Psoas muscle (tissue), 8 donors: ENCODE results near the gene AHRR. TPM values are rescaled to one million over a fixed set of nuclear protein-coding genes. Genes with fewer than 3 reads are reported as not detected.

ENCODE experiments used
- ATAC-seq, 4 donors: fragments of 200-7000 bp; cut with Tn5 transposase; one replicate each; pipeline ENCODE4 v1.9.1; 2020; ENCODE audit warnings: moderate library complexity in 3 of 4, mild to moderate bottlenecking in 2 of 4
- DNase-seq, 2 donors: peaks; one replicate each; pipeline ENCODE4 v3.0.0-alpha.2; 2020
- H3K27ac ChIP-seq: fragments of 200-600 bp; one replicate; pipeline ENCODE4 v1.8.0; 2022
- H3K27me3 ChIP-seq, 3 donors: fragments of 200-600 bp in 1 of 3; one replicate each; pipeline versions ENCODE4 v1.6.1 to v1.8.0; 2013 to 2022; ENCODE audit warnings: low read length in 2 of 3, mild to moderate bottlenecking in 2 of 3, moderate library complexity in 1 of 3; ENCODE audit not compliant: insufficient read depth in 3 of 3
- H3K36me3 ChIP-seq, 2 donors: fragments of 200-600 bp in 1 of 2; one replicate each; pipeline versions ENCODE4 v1.6.1 to v1.8.0; 2013 to 2022; ENCODE audit warnings: low read depth in 1 of 2, mild to moderate bottlenecking in 1 of 2, moderate library complexity in 1 of 2; ENCODE audit not compliant: insufficient read depth in 1 of 2
- H3K4me1 ChIP-seq: fragments of 200-600 bp; one replicate; pipeline ENCODE4 v1.8.0; 2022
- H3K4me3 ChIP-seq: fragments of 200-600 bp; one replicate; pipeline ENCODE4 v1.8.0; 2022; ENCODE audit warnings: mild to moderate bottlenecking
- H3K9me3 ChIP-seq: fragments of 200-600 bp; one replicate; pipeline ENCODE4 v1.8.0; 2022
- WGBS, 3 donors: extraction: QIAGEN DNeasy Blood & Tissue Kit; methylation state at CpG; one replicate each; pipeline versions ENCODE4 v1.1.6 to v1.1.7; 2013; 5-methylcytosine and 5-hydroxymethylcytosine counted together
- intact Hi-C, 2 donors: fragments of 100-400 bp; cut with DNase I; formaldehyde crosslinking; loops; one replicate each; pipeline versions ENCODE4 v1.11.0 to v1.14.2; 2022
- polyA plus RNA-seq, 3 donors: library from polyadenylated mRNA; stranded (reverse); fragments of 200-250 nt; gene quantifications; one replicate each; pipeline ENCODE4 v1.2.3, GENCODE V29; 2013
- total RNA-seq, 4 donors: library from RNA; stranded (reverse); fragmentation: NEBNext Ultra II Directional in 2 of 4; extraction: Animal tissue kit (Norgen Biotek cat#: 25700) in 2 of 4; gene quantifications; one replicate each; pipeline versions ENCODE4 v1.2.1 to v1.2.4, GENCODE V29; 2021 to 2023
- TF ChIP-seq, protein P1 (sequence below): fragments of 200-600 bp; IDR thresholded peaks from one replicate; pipeline ENCODE4 v1.8.0; 2022; ENCODE audit warnings: antibody characterized with exemption
- donor health status: healthy with polysubstance abuse.
- donor health status: DM: no; HTN: no; CAD: no; lungs with moderate emphysema.
- donor health status: Bipolar disorder and iron deficiency.
- donor health status: healthy.
- donor health status: DM: yes; HTN: yes; CAD: no.
- donor health status: DM: no; HTN: no; CAD: no.
- donor health status: DM: no; HTN: no; CAD: no.
- donor health status: DM: yes; HTN: yes; CAD: no.

The AHRR gene
- total and polyA plus RNA-seq, 7 donors = 0.10 to 7.4 (median 0.45) TPM

- no peak for ATAC-seq
- H3K36me3 ChIP-seq = peaks cover 15 to 93% of the 10 kb centered on the region in 2 donors
- no peak overlapping the region for H3K4me3 ChIP-seq
- H3K27ac ChIP-seq = no peak overlapping the region
- TF ChIP-seq, protein P1, sequence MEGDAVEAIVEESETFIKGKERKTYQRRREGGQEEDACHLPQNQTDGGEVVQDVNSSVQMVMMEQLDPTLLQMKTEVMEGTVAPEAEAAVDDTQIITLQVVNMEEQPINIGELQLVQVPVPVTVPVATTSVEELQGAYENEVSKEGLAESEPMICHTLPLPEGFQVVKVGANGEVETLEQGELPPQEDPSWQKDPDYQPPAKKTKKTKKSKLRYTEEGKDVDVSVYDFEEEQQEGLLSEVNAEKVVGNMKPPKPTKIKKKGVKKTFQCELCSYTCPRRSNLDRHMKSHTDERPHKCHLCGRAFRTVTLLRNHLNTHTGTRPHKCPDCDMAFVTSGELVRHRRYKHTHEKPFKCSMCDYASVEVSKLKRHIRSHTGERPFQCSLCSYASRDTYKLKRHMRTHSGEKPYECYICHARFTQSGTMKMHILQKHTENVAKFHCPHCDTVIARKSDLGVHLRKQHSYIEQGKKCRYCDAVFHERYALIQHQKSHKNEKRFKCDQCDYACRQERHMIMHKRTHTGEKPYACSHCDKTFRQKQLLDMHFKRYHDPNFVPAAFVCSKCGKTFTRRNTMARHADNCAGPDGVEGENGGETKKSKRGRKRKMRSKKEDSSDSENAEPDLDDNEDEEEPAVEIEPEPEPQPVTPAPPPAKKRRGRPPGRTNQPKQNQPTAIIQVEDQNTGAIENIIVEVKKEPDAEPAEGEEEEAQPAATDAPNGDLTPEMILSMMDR = no peak
- peaks cover 12% of the 10 kb centered on the region for H3K9me3 ChIP-seq
- no peak for DNase-seq
- WGBS, 3 donors = 90 to 95% (median 92%) methylated on average over 11 of the region's 11 CpGs
- no peaks in the 10 kb centered on the region for H3K27me3 ChIP-seq
- intact Hi-C loops = no loop called here
- H3K4me1 ChIP-seq = no peaks in the 10 kb centered on the region
These were observed 134.3 kb downstream of the AHRR start for GRCh38 chr5:455806-456205.

DNA sequence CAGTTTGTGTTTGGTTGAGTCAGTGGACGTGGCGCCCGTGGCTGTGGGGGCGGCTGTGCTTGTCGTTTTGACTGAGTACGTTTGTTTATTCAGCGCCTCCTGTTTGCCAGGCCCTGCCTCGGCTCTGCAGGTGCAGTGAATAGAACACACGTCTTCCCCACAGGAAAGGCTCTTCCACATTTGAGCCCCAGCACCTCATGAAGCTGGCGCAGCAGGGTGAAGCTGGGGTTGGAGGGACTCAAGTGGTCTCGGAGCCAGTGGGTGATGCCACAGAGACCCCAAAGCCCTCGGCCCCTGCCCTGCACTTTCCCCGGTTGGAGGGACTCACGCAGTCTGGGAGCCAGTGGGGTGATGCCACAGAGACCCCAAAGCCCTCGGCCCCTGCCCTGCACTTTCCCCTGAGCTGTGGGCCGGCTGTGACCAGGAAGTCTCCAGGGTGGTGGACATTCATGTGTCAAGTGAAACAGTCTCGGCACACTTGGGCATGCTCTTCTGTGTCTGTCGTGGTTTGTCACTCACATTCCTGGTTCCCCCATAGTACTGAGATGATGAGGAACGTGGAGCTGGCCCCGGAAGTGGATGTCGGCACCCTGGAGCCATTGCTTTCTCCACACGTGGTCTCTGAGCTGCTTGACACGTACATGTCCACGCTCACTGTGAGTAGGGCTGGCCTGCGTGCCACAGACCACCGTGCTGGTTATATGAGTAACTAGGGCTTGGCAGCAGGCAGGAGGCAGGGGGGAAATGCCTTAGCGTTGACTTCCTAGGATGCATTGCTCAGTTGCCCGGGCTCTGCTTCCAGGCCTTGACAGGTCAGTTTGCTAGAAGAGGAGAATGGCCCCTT, 135.1 kb downstream of the AHRR start:
- WGBS, 3 donors = 89 to 91% (median 90%) methylated on average over 28 of the region's 28 CpGs
- ATAC-seq (no peak), DNase-seq (peak in 1 of 2 donors; percentile 44)
- no peak overlapping the region for H3K27ac ChIP-seq
- intact Hi-C loops = no loop called here
- peaks cover 9% of the 10 kb centered on the region for H3K9me3 ChIP-seq
- TF ChIP-seq, protein P1 = no peak
- H3K36me3 ChIP-seq = peaks cover 15 to 92% of the 10 kb centered on the region in 2 donors
- H3K4me3 ChIP-seq = no peak overlapping the region
- no peaks in the 10 kb centered on the region for H3K4me1 ChIP-seq
- H3K27me3 ChIP-seq = no peaks in the 10 kb centered on the region

DNA sequence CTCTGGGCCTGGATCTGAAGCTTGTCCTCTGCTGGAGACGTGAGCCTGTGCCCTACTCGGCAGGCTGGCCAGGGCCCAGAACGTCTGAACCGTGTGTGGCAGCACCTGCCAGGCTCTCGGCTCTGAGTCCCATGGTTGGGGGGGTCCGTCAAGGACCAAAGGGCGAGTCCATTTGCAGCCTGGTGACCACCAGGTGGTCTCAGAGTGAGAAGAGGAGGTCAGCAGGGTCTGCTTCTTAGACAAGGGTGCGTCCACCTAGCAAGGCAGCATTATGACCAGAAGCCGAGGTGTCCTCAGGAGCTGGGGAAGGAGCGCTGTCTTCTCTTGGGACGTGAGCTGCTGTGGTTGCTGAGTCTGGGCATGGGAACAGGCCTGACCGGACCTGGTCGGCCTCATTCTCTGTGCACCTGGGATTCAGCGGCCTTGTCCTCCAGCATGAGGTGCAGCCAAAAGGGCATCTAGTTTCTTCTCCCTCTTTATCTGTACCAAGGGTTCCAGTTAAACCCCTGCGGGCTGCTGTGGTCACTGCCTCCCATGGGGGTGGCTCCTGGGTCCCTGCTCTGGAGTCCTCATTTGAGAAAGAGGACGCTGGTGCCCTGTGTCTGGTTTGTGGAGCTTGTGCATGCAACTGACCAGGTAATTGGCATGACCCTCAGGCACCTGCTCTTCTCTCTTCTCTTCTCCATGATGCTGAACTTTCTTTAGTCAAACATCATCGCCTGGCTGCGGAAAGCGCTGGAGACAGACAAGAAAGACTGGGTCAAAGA, 135.9 kb downstream of the AHRR start:
- no peaks in the 10 kb centered on the region for H3K4me1 ChIP-seq
- DNase-seq = peak in 1 of 2 donors; percentile 31

GRCh38 chr5:458547-459353, 137.2 kb downstream of the AHRR start:
- H3K4me1 ChIP-seq = no peaks in the 10 kb centered on the region
- ATAC-seq = peak in 3 of 4 donors; percentile 37 to 53 (median 46)

More for the DNA sequence above, 135.9 kb downstream of the AHRR start:
- H3K4me3 ChIP-seq = no peak overlapping the region
- TF ChIP-seq, protein P1 = no peak
- H3K27ac ChIP-seq = no peak overlapping the region
- WGBS, 3 donors = 87 to 88% (median 87%) methylated on average over 19 of the region's 19 CpGs
- ATAC-seq = no peak
- intact Hi-C loops = no loop called here
- H3K27me3 ChIP-seq = no peaks in the 10 kb centered on the region
- peaks cover 15 to 94% of the 10 kb centered on the region in 2 donors for H3K36me3 ChIP-seq
- H3K9me3 ChIP-seq = peaks cover 1% of the 10 kb centered on the region

More at GRCh38 chr5:458547-459353, 137.2 kb downstream of the AHRR start:
- no peaks in the 10 kb centered on the region for H3K9me3 ChIP-seq
- WGBS, 3 donors = 79 to 84% (median 80%) methylated on average over 17 of the region's 17 CpGs
- H3K4me3 ChIP-seq = no peak overlapping the region
- peaks cover 8 to 94% of the 10 kb centered on the region in 2 donors for H3K36me3 ChIP-seq
- H3K27ac ChIP-seq = no peak overlapping the region
- intact Hi-C loops = no loop called here
- DNase-seq = peak in 1 of 2 donors; percentile 52
- no peaks in the 10 kb centered on the region for H3K27me3 ChIP-seq
- TF ChIP-seq, protein P1 = no peak
